Panc1 (cell line): ENCODE measurements around the gene ATP11A. TPM values are rescaled to one million over a fixed set of nuclear protein-coding genes. Genes with fewer than 3 reads are reported as not detected.
"Not testable (repeated sequence)": the region's sequence is repeated elsewhere in the genome, so short reads cannot be mapped to it uniquely, and the experiment has no call there.

Experiments used
- ATAC-seq: fragments of 200-7000 bp; cut with Tn5 transposase; 2 replicates; pipeline ENCODE4 v1.9.1; 2020; ENCODE audit warnings: mild to moderate bottlenecking, moderate library complexity
- BruUV-seq: library from RNA; stranded (reverse); fragments of 400-500 nt; replicated peaks from 2 replicates; lab custom pipeline; 2021; lab: Mats Ljungman, UMichigan
- CTCF ChIA-PET: fragments of 300-600 bp; sonication (Branson Sonifier 250); formaldehyde crosslinking; loops from one replicate; lab custom pipeline; 2022; ENCODE audit warnings: antibody characterized with exemption; lab: Charles Lee
- POLR2A ChIA-PET: fragments of 300-600 bp; sonication (Branson Sonifier 250); formaldehyde crosslinking; loops from one replicate; lab custom pipeline; 2022; ENCODE audit warnings: antibody characterized with exemption; lab: Charles Lee
- DNase-seq: peaks from one replicate; pipeline ENCODE4 v3.0.0-alpha.2; 2010; ENCODE audit warnings: low read depth, low spot score
- H3K27ac ChIP-seq: 2 replicates; pipeline ENCODE4 v1.5.1; 2011; ENCODE audit warnings: mild to moderate bottlenecking, low read length, inconsistent platforms
- H3K27me3 ChIP-seq: fragments of 200-500 bp; sonication (Bioruptor generic); 2 replicates; pipeline ENCODE4 v1.6.0; 2014; ENCODE audit warnings: low read length, inconsistent platforms; ENCODE audit not compliant: control insufficient read depth, insufficient read depth
- H3K36me3 ChIP-seq: fragments of 200-500 bp; sonication (Bioruptor generic); 2 replicates; pipeline ENCODE4 v1.5.1; 2014; ENCODE audit warnings: inconsistent platforms, mild to moderate bottlenecking, low read length, moderate library complexity; ENCODE audit not compliant: control insufficient read depth, insufficient read depth
- H3K4me1 ChIP-seq: 2 replicates; pipeline ENCODE4 v1.5.1; 2011; ENCODE audit warnings: inconsistent platforms, mild to moderate bottlenecking, low read length, moderate library complexity; ENCODE audit not compliant: control insufficient read depth, insufficient read depth
- H3K4me3 ChIP-seq, 2 experiments: 2 replicates each; pipeline ENCODE4 v1.5.1; 2011 to 2012; ENCODE audit warnings: low read depth in 2 of 2, low read length in 2 of 2, mild to moderate bottlenecking in 2 of 2, inconsistent platforms in 1 of 2, moderate library complexity in 1 of 2
- H3K9me3 ChIP-seq: fragments of 200-500 bp; sonication (Bioruptor generic); 2 replicates; pipeline ENCODE4 v1.5.1; 2014; ENCODE audit warnings: low read depth, mild to moderate bottlenecking, inconsistent platforms, low read length, moderate library complexity; ENCODE audit not compliant: control insufficient read depth, insufficient read depth
- CTCF ChIP-seq: fragments of 450-650 bp; IDR thresholded peaks from 2 replicates; pipeline ENCODE4 v1.5.1; 2017; ENCODE audit warnings: mild to moderate bottlenecking
- POLR2AphosphoS5 ChIP-seq: IDR thresholded peaks from 2 replicates; pipeline ENCODE4 v1.6.1; 2012; ENCODE audit warnings: mild to moderate bottlenecking, low read depth, low read length, moderate library complexity
- REST ChIP-seq, 2 experiments: IDR thresholded peaks; 2 replicates each; pipeline ENCODE4 v1.6.1; 2011 to 2012; ENCODE audit warnings: low read depth in 2 of 2, control low read depth in 1 of 2, low read length in 1 of 2, mild to moderate bottlenecking in 1 of 2, moderate library complexity in 1 of 2; ENCODE audit not compliant: insufficient read depth in 1 of 2
- SIN3A ChIP-seq: IDR thresholded peaks from 2 replicates; pipeline ENCODE4 v1.6.1; 2012; ENCODE audit warnings: low read depth, mild to moderate bottlenecking, low read length, moderate library complexity, borderline replicate concordance; ENCODE audit not compliant: insufficient read depth
- TCF7L2 ChIP-seq: IDR thresholded peaks from 2 replicates; pipeline ENCODE4 v1.6.1; 2011; ENCODE audit warnings: mild to moderate bottlenecking, low read depth, low read length, inconsistent platforms
- in situ Hi-C: cut with HindIII; loops from 2 replicates; pipeline ENCODE4 v1.10.0; 2016; ENCODE audit warnings: low sequenced_read_pairs, low pct_unique_long_range_greater_than_20kb
- intact Hi-C: fragments of 100-400 bp; cut with micrococcal nuclease; formaldehyde crosslinking; loops from one replicate; pipeline ENCODE4 v1.10.0; 2022; ENCODE audit not compliant: unreplicated experiment
- total RNA-seq: library from RNA; stranded (reverse); gene quantifications from one replicate; pipeline ENCODE4 v1.2.1, GENCODE V29; 2021; ENCODE audit not compliant: unreplicated experiment

ATP11A gene
- total RNA-seq, 1 experiment from 2014 or later: 85.8 TPM

GRCh38 chr13:112870737-112871287 is 181.0 kb downstream of the ATP11A start:
- in situ Hi-C loops (no loop called here), intact Hi-C loops (loop anchor here (10.0 kb wide), 1 partner anchor 226 kb away; no protein-coding TSS in a partner anchor)
- POLR2A ChIA-PET: no interaction called here
- ATAC-seq (no peak), DNase-seq (no peak)
- no peak for TF ChIP-seq CTCF
- TF ChIP-seq REST (IDR thresholded peaks at IDR 0.05; ENCODE audit: insufficient read depth in 1 of 2, low read depth in 2 of 2, low read length in 1 of 2): no peak
- no peak for TF ChIP-seq POLR2AphosphoS5
- no peak for TF ChIP-seq SIN3A
- no peak for TF ChIP-seq TCF7L2
- H3K9me3 ChIP-seq: no peaks in the 10 kb centered on the region
- no TSS peak for BruUV-seq
- H3K4me3 ChIP-seq: no peak overlapping the region
- peaks cover 2% of the 10 kb centered on the region; the same call in 1 of the 2 replicates for H3K36me3 ChIP-seq
- CTCF ChIA-PET: no interaction called here
- H3K27ac ChIP-seq: no peak overlapping the region
- H3K27me3 ChIP-seq: no peaks in the 10 kb centered on the region
- H3K4me1 ChIP-seq: no peaks in the 10 kb centered on the region

- no peaks in the 10 kb centered on the region for H3K9me3 ChIP-seq
- ChIA-PET CTCF (no interaction called here), POLR2A (no interaction called here)
- no TSS peak for BruUV-seq
- no peak for ATAC-seq
- in situ Hi-C loops (no loop called here), intact Hi-C loops (loop anchor here (10.0 kb wide), 1 partner anchor 227 kb away; no protein-coding TSS in a partner anchor)
- H3K27ac ChIP-seq: no peak overlapping the region
- H3K4me3 ChIP-seq: no peak overlapping the region
- TF ChIP-seq REST (IDR thresholded peaks at IDR 0.05; ENCODE audit: insufficient read depth in 1 of 2, low read depth in 2 of 2, low read length in 1 of 2): no peak
- TF ChIP-seq CTCF: no peak
- TF ChIP-seq SIN3A: no peak
- no peak for TF ChIP-seq POLR2AphosphoS5
- no peak for TF ChIP-seq TCF7L2
- H3K27me3 ChIP-seq: no peaks in the 10 kb centered on the region
- no peak for DNase-seq
- no peaks in the 10 kb centered on the region for H3K4me1 ChIP-seq
- H3K36me3 ChIP-seq: no peaks in the 10 kb centered on the region
These were observed 181.9 kb downstream of the ATP11A start for GRCh38 chr13:112871742-112872141.

- intact Hi-C loops: loop anchor here (10.0 kb wide), 1 partner anchor 228 kb away; no protein-coding TSS in a partner anchor
- DNase-seq, H3K36me3 ChIP-seq, ATAC-seq, H3K4me3 ChIP-seq, H3K4me1 ChIP-seq, H3K9me3 ChIP-seq, H3K27me3 ChIP-seq, in situ Hi-C loops, POLR2A ChIA-PET: not testable (repeated sequence)
- H3K27ac ChIP-seq: peak overlapping the region; percentile 17; the same call in 1 of the 2 replicates
- CTCF ChIA-PET: interaction anchor here (0.9 kb wide), 2 partner anchors 26 to 232 kb away, joined by 3 read pairs; no protein-coding TSS in a partner anchor
- BruUV-seq: TSS peak; percentile 40
These were observed 183.1 kb downstream of the ATP11A start for GRCh38 chr13:112872657-112873631.
